Parathyroid adenoma (tissue), 2 donors: Measurements from ENCODE around the gene PRKN.

Source experiments
- H2AFZ ChIP-seq: fragments of 300-600 bp; sonication (generic); one replicate; pipeline ENCODE4 v1.7.0; 2017; ENCODE audit warnings: antibody characterized with exemption, mild to moderate bottlenecking
- H3K27ac ChIP-seq: fragments of 300-600 bp; sonication (generic); one replicate; pipeline ENCODE4 v1.7.0; 2017
- H3K27me3 ChIP-seq: fragments of 300-600 bp; sonication (generic); one replicate; pipeline ENCODE4 v1.7.0; 2017; ENCODE audit warnings: low read length; ENCODE audit not compliant: control insufficient read depth, insufficient read depth
- H3K36me3 ChIP-seq: fragments of 300-600 bp; sonication (generic); one replicate; pipeline ENCODE4 v1.7.0; 2017; ENCODE audit warnings: low read length; ENCODE audit not compliant: control insufficient read depth, insufficient read depth
- H3K4me1 ChIP-seq: fragments of 300-600 bp; sonication (generic); one replicate; pipeline ENCODE4 v1.7.0; 2017; ENCODE audit warnings: control low read depth
- H3K4me2 ChIP-seq: fragments of 300-600 bp; sonication (generic); one replicate; pipeline ENCODE4 v1.7.0; 2017; ENCODE audit warnings: low read length
- H3K4me3 ChIP-seq: fragments of 300-600 bp; sonication (generic); one replicate; pipeline ENCODE4 v1.7.0; 2017; ENCODE audit warnings: low read depth, low read length
- H3K79me2 ChIP-seq: fragments of 300-600 bp; sonication (generic); one replicate; pipeline ENCODE4 v1.7.0; 2017; ENCODE audit warnings: control low read depth
- H3K9ac ChIP-seq: fragments of 300-600 bp; sonication (generic); one replicate; pipeline ENCODE4 v1.7.0; 2017; ENCODE audit warnings: mild to moderate bottlenecking
- H3K9me3 ChIP-seq: fragments of 300-600 bp; sonication (generic); one replicate; pipeline ENCODE4 v1.7.0; 2017; ENCODE audit warnings: low read length; ENCODE audit not compliant: control insufficient read depth
- CTCF ChIP-seq: fragments of 300-600 bp; sonication (generic); IDR thresholded peaks from one replicate; pipeline ENCODE4 v1.7.0; 2017; ENCODE audit warnings: antibody characterized with exemption, mild to moderate bottlenecking
- donor health status: primary hyperparathyroidism.

The PRKN gene

GRCh38 chr6:161663682-161664081, 1063.9 kb downstream of the PRKN start:
- no peaks in the 10 kb centered on the region for H3K4me1 ChIP-seq
- no peak overlapping the region for H3K27ac ChIP-seq
- H3K27me3 ChIP-seq, result no peaks in the 10 kb centered on the region
- no peak overlapping the region for H3K4me2 ChIP-seq
- H3K9me3 ChIP-seq, result no peaks in the 10 kb centered on the region
- no peak overlapping the region for H3K4me3 ChIP-seq
- no peak for TF ChIP-seq CTCF
- H3K36me3 ChIP-seq, result no peaks in the 10 kb centered on the region
- H3K79me2 ChIP-seq, result no peaks in the 10 kb centered on the region
- H2AFZ ChIP-seq, result no peak overlapping the region
- no peak overlapping the region for H3K9ac ChIP-seq

GRCh38 chr6:161660666-161661571, 1066.6 kb downstream of the PRKN start:
- no peak overlapping the region for H3K4me2 ChIP-seq
- no peak for TF ChIP-seq CTCF
- H3K4me3 ChIP-seq, result no peak overlapping the region
- no peaks in the 10 kb centered on the region for H3K9me3 ChIP-seq
- H2AFZ ChIP-seq, result no peak overlapping the region
- no peaks in the 10 kb centered on the region for H3K4me1 ChIP-seq
- H3K79me2 ChIP-seq, result no peaks in the 10 kb centered on the region
- no peaks in the 10 kb centered on the region for H3K36me3 ChIP-seq
- H3K27ac ChIP-seq, result no peak overlapping the region
- no peaks in the 10 kb centered on the region for H3K27me3 ChIP-seq
- H3K9ac ChIP-seq, result no peak overlapping the region

GRCh38 chr6:161658211-161658610, 1069.4 kb downstream of the PRKN start:
- no peaks in the 10 kb centered on the region for H3K9me3 ChIP-seq
- no peak overlapping the region for H2AFZ ChIP-seq
- H3K4me1 ChIP-seq, result no peaks in the 10 kb centered on the region
- TF ChIP-seq CTCF, result no peak
- H3K27ac ChIP-seq, result no peak overlapping the region
- H3K27me3 ChIP-seq, result no peaks in the 10 kb centered on the region
- H3K4me2 ChIP-seq, result no peak overlapping the region
- no peak overlapping the region for H3K4me3 ChIP-seq
- H3K36me3 ChIP-seq, result no peaks in the 10 kb centered on the region
- no peaks in the 10 kb centered on the region for H3K79me2 ChIP-seq
- H3K9ac ChIP-seq, result no peak overlapping the region

GRCh38 chr6:161654209-161654608, 1073.4 kb downstream of the PRKN start:
- Histone ChIP-seq H3K27me3 (no peaks in the 10 kb centered on the region), H3K4me1 (no peaks in the 10 kb centered on the region), H3K9ac (no peak overlapping the region), H3K4me3 (no peak overlapping the region), H3K4me2 (no peak overlapping the region), H3K79me2 (no peaks in the 10 kb centered on the region), H2AFZ (no peak overlapping the region), H3K36me3 (no peaks in the 10 kb centered on the region), H3K27ac (no peak overlapping the region), H3K9me3 (no peaks in the 10 kb centered on the region)
- TF ChIP-seq CTCF, result no peak

- H3K79me2 ChIP-seq, result no peaks in the 10 kb centered on the region
- H2AFZ ChIP-seq, result no peak overlapping the region
These were observed 1075.6 kb downstream of the PRKN start for GRCh38 chr6:161651949-161652348.

More at GRCh38 chr6:161651949-161652348, 1075.6 kb downstream of the PRKN start:
- Histone ChIP-seq H3K4me1 (no peaks in the 10 kb centered on the region), H3K9me3 (no peaks in the 10 kb centered on the region), H3K4me3 (no peak overlapping the region), H3K27me3 (no peaks in the 10 kb centered on the region), H3K4me2 (no peak overlapping the region), H3K27ac (no peak overlapping the region), H3K9ac (no peak overlapping the region), H3K36me3 (no peaks in the 10 kb centered on the region)
- no peak for TF ChIP-seq CTCF
